Lower leg skin (tissue), 3 donors: ENCODE data around the gene SPATC1L.

Experiments used
- CTCF ChIP-seq, 3 donors: fragments of 450-650 bp; IDR thresholded peaks; one replicate each; pipeline ENCODE4 v1.5.1; 2016; ENCODE audit warnings: antibody characterized with exemption in 3 of 3, mild to moderate bottlenecking in 3 of 3, moderate library complexity in 2 of 3
- POLR2A ChIP-seq, 2 donors: fragments of 450-650 bp; IDR thresholded peaks; one replicate each; pipeline ENCODE4 v1.6.1; 2016 to 2017; ENCODE audit warnings: antibody characterized with exemption in 2 of 2, mild to moderate bottlenecking in 1 of 2, moderate library complexity in 1 of 2

DNA sequence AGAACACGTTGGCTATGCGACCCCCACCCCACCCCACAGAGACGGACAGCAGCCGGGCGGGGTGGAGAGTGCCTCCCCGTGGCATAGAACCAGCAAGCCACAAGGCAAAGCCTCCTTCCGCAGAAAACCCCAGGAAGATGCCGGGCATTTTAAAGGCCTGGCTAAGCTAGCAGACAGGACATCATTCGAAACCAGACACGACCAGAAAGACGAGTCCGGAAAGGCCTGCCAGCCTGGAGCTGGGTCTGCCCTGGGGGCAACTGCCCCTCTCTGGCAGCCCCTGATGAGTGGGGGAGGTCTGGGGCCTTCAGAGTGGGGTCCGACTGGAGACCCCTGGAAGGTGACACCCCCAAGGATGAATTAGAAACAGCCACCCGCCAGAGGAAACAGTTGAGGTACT, 37.4 kb downstream of the SPATC1L start:
- no peak for TF ChIP-seq CTCF (IDR thresholded peaks at IDR 0.05)
- no peak for TF ChIP-seq POLR2A (IDR thresholded peaks at IDR 0.05)
